ENCODE results near the gene FLRT2.

The FLRT2 gene

DNA sequence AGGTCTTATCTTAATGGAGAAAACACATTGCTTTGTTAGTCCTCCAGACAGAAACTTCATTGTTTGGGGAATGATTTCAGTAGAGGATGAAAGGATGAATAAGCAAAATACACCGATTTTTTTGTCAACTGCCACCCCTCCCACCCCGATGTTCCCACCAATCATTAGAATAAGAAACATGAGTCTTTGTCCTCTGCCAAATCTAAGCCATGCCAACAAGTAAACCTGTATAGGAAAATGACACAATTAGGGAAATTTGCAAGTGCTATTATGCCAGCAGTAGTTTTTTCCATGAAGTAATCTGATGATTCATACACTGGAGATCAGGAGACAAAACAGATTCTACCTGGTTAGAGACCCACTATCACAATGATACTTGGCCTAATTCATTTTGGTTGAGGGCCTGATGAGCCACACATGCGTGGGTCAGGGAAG is 35.9 kb downstream of the FLRT2 start:
- DNase-seq: no peak

DNA sequence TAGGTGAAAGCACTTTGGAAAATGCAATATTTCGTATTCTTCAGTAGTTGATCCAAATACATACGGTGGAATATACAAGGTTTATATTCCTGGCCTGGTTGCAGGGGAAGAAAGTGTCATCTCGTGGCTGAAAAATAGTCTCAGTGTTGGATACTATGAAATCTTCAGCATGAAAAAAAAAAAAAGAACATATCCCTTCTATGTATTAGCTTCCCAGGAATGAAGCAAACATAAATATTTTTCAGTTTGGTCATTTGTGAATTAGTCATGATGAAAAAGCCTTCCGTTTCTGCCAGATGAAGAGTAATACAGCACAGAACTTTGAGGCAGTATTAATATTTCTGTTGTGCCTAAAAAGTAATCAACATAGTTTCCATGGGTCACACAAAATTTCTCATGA is 36.7 kb downstream of the FLRT2 start:
- DNase-seq: no peak

DNA sequence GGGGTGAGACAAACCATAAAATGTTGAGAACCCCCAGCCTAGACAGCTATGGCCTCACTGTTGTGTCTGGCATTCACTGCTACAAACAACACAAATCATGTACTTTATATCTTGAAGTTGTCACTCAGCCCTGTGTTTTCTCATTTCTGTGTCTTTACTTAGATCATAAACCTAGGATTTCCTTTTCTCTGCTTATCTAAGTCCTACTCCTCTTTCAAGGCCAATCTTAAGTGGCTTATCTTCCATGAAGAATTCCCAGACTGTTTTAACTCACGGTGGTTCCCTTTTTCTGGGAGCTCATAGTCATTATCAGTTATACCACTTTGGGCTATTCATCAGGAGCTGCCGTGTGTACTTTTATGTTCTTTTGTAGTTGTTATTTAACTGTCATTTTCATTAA is 42.1 kb downstream of the FLRT2 start:
- DNase-seq: no peak

DNA sequence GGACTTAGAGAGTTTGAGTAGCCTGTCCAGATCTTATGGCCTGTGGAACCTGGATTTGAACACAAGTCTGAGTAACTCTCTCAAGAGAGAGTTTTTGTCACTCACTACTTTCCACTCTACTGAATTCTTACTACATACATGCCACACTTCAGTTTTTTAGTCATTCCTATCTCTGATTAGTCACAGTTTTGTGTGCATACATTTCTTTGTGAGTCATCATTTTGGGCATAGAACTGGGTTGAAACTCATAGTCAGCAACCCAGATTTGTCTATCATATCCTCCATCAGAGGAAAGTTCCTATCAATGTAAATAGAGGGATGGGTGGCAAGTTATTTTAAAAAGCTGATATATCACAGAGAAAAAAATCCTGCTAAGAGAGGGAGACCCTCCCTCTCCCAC is 42.9 kb downstream of the FLRT2 start:
- DNase-seq: no peak

DNA sequence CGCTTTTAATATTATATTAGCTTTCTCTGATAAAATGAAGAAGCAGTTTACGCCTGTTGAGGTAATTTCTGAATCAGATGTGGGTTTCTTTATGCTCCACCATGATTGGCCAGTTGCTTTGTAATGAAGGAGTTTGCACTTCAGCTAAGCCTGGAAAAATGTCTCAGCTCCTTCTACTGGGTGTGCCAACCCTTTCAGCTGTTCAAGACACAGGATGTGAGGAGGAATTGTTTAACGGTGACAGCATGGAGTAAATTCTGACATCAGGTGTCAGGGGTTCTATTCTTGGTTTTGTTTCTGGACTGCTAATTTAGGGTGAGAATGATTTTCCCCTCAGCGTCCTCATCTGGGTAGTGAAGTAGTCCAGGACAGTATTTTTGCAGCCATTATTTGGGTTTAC is 43.5 kb downstream of the FLRT2 start:
- no peak for DNase-seq

DNA sequence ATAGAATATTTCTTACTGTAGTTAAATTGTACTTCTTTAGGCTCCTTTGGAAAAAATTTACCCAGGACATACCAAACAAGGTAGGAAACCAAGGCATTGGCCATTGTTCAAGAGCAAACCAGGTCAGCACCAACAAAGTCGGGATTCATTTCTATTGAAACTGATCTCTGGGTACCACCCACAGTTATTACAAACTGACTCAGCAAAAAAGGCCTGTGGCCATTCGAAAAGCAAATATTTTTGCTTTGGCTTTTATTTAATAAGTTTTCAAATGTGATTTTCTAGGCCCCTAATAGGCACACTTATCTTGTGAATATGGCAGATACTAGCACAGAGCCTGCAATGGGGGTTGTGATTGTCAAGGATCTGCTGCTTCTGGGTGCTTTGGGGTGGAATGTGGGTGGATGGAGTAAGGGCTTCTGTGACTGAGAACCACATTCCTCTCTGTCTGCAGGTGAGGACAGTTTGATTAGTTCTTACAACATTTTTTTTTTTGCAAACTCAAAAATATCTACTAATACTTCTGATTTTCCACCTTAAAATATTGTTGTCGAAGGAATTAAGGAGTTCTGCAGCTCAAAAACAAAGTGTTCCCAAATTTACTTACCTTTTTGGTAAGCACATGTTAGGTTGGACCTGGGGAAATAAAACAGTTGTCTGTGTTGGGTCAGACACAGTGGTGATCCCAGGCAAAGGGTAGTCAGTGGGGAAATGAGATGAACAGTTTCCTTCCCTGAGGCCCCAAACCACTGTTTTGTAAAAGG is 45.1 kb downstream of the FLRT2 start:
- no peak for DNase-seq

DNA sequence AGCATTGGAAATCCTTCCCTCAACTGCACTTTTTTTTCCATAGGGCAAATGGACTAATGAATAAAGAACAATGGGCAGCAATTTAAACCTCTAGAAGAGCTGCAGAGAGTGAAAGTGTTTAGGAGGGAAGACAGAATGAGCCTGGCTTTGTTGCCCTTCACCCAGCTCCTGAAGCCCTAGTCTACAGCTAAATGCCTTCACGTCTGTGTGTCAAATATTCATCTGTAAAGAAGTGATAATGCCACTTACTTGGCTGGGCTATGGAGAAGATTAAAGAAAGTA is 45.6 kb downstream of the FLRT2 start:
- no peak for DNase-seq

DNA sequence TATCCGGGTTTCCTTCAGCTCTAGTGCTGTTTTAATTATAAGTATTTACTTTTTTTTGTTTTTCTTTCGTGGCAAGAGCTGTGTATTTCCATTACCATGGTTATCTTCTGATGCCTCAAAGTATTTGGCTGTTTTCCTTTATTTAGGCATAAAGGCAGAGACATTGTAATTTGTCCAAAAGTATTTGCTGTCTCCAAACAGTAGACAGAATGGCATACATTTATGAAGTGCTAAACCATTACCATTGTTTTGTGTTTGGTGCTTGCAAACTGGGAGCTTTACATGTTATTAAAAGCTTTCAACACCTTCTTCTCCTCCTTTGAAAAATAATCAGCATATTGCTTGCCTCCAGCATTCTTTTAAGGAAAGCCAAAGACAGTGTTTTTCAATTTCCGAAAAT is 46.3 kb downstream of the FLRT2 start:
- no peak for DNase-seq

DNA sequence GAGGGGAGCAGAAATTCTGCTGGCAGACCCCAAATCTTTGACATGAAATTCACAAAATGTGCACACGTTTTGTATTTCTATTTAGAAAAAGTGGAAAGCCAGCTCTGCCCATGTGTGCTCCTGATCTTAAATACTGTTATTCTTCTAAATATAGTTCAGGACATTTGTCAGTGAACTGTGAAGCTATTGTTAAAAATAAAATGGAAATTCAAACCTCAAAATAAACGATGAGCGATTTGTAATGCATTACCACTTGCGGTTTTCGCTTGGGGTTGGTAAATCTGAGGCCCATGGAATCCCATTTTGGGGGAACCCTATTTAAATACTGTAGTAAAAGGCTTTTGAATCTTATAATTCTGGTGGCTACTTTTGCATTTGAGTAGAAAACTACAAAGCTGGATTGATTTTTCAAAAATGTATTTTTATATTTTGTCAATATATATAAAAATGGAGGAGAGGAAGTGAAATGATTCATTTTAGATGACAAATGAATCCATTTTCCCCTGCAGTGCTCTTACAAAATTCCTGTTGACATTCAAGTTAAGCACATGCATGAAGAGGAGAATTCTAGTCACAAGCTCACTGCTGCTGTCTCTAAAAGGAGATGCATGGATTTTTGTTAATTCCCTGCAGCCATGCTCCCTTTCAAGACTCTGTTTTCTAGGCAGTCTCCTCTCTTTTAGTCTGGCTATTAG is 47.1 kb downstream of the FLRT2 start:
- DNase-seq: no peak

DNA sequence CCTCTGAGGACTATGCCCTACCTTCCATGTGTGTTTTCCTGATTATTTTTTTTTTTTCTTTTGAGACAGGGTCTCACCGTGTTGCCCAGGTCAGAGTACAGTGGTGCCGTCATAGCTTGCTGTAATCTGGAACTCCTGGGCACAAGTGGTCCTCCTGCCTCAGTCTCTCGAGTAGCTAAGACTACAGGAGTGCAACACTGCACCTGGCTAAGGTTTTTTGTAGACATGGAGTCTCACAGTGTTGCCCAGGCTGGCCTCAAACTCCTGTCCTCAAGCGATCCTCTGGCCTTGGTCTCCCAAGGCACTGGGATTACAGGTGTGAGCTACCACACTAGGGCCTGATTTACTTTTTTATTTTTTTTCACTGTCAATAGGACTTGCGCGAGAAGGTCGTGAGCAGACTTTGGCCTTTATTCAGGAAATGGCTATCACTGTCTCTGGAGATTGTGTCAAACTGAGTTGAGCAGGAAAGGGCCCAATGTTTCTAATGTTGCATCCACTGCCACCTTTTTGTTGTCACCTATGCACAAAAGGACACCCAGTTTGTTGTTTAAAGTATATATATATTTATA is 47.7 kb downstream of the FLRT2 start:
- no peak for DNase-seq

DNA sequence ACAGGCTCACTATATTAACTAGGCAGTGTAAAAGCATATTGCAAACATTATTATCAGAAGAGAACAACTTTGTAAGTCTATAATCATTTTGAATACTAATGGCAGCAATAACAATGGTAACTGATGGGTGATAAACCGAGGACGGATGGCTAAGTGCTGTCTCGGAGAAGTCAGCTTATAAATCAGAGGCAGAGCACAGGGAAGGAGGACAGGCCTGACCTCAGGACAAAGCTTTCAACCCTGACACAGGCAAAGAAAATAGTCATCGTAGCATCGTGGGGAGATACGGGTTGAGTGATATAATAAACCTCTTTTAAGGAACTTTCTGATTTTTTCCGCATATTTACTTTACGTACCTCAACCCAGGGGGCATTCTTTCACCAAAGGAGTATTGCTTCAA is 48.4 kb downstream of the FLRT2 start:
- no peak for DNase-seq

DNA sequence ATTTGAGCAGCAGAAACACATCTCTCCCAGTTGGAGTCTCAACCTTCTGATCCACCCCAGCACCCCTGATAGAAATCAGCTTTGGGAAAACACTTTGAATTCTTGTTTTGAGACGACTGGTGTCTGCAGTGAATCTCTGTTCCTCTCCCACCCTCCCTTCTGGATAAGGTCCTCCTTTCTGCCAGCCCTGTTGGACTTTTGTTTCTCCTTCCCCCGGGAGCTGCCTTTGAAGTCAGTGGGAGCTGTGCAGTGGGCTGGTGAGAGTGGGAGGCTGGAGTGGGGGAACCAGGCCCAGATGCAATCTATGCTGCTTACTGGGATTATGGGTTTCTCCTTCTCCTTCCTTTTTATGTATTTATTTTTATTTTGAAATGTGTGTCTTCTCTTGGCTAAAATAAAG is 49.0 kb downstream of the FLRT2 start:
- DNase-seq: no peak

DNA sequence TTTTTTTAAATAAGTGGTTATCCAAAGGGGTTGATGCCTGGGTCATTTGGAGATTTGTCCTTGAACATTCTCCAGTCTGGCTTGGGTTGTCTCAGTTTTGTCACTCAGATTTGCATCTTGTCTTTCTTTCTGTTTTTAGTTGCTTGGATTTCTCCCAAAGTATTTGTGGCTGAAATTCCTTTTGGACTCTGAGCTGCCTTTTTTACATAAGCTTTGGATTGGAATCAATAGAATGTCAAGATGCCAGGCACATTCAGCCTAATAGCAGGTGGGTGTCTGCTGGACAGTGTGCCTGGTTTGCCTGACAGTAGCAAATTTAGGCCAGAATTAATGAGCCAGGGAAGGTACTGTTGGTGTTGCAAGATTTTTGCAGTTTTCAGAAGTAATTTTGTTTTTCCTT is 50.0 kb downstream of the FLRT2 start:
- no peak for DNase-seq

DNA sequence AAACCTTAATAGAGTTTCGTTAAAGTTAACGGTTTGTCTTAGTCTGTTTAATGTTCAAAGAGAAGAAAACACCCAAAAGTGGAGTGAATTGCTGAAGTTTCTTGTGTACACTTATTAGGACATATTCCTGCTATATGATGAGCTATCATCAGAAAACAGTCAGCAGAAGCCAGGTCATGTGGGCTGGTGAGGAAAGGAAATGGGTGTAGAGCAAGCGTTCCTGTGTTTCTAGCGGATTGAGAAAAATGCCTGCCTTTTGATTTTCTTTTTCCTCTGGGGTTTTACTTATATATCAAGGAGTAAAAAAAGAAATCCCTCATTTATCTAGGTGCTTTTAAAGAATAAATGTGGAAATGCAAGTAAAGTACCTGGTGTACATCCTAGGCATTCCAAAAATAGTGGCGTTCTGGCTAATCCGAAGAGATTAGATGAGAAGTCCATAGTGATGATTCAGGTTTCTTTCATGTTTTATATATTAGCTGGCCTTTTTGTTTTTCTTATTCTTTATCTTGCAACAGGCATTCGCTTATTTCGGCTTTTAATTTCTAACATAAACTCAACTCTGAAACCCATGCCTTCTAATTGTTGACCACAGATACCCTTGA is 50.7 kb downstream of the FLRT2 start:
- DNase-seq: no peak

DNA sequence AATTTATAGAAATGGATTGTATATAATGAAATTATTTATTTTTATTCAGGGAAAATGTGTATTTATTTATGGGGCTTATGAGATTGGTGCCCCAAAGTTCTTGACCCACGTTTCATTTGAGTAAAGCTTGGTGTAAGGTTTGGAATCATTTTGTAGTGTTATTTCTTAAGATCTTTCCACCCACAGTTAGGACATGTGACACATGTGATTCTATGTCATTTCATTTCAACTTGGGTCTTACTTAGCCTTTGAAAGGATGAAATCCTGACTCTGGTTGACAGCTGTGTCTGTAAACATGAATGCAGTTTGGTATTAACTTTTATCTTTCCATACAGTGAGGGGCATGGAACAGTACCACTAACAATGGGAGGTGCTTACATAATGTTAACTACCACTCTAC is 51.7 kb downstream of the FLRT2 start:
- DNase-seq: no peak

DNA sequence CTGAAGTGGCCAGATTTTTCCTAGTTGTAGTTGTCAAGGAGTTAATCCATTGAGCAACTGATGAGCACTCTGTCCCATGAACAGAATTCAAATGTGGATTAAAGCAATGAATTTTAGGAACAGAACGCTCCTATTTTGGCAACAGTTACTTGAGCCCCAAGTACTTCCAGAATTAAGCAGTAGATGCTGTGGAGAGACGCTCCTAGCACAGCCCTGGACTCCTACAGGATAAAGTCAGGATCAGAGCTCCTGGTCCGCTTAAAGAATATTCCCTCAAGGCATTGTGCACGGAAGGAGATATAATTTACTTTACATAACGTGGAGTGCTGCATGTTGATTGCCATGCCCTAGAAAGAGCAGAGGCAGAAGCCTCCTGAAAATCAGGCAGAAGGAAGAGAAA is 53.4 kb downstream of the FLRT2 start:
- DNase-seq: no peak

DNA sequence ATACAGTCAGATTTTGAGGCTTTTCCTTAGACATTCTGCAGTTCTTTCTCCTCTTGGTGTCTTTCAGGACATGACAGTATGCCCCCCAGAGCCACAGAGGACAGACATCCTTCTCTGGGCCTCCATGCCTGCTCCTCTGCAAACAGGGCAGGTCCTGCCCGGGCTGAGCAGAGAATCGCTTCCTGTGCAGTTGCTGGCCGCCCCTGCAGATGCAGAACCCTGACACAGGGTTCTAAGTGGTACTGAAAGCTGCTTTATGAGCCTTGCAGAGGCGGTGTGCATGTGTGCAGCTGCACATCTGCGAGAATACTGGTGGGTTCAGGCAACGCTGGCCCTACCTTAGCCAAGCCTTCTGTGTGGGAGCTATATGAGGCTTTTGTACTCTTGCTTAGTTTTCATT is 54.5 kb downstream of the FLRT2 start:
- no peak for DNase-seq

DNA sequence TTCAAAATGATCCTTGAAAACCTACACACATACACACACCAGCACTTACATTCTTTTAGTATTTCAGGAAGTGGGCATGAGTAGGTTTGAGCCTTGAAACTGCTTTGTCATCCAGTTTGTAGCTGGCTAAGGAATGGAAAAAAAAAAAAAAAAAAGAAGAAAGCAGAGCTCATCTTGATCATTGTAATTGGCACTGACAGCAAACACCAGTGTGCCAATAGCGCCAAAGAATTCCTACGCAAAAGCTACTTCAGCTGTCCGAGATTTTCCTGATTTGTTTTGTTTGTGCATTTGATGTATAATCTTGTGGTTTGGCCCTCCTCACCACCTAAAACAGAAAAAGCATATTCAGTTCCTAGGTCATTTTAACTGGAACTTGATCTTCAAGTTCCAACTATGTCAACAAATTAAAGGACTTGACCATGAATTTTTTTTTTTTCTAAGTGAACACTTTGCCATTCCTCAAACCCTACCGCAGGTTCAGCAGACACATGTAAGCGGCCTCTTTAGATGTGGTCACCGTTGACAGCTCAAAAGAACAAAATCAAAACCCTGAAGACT is 57.3 kb downstream of the FLRT2 start:
- peak; percentile 21 for DNase-seq

DNA sequence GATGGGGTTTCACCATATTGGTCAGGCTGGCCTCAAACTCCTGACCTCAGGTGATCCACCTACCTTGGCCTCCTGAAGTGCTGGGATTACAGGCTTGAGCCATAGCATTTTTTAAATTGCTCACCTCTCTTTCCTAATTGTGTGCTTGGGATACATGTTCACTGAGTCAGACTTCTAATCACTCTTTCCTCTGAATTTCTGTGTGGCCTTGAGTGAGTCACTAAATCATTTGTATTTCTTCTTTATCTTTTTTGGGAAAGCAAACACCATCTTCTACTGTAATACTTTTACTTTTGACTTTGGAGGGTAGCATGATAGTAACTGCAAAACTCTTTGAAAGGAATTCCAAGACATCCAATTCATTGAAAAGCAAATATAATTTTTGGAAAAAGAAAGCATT is 60.8 kb downstream of the FLRT2 start:
- DNase-seq: no peak

DNA sequence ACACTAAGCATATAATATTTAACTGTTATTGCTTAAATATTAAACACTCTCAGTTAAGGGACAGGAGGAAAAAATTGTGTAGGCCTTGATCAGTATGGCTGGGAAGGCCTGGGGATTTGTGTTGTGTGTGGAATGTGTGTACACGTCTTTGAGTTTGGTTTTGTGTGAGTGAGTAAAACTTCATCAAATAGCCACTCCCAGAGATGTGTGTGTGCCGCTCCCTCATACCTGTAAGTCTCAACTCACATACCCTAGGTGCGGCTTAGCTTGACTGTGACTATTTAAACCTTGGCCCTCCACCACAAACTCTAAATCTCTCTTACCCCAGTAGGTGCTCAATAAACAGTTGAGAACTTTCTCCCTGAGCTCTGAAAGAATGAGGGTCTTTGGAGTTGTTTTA is 64.3 kb downstream of the FLRT2 start:
- no peak for DNase-seq

DNA sequence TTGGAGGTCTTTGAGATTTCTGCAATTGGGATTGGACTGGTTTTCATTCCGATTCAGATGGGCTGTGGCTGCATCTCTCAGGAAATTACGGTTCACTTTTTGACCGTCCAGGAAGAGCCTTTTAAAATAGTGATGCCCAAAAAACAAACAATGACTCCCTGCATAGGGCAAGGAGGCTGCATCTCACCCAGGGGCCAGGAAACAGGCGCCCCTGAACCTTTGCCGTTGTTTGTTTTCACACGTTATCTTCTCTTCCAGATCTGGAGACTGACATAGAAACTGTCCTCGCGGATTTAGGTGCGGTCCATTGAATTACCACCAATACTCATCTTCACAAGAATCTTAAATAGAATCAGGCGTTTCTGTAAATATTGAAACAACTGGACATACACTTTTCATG is 66.0 kb downstream of the FLRT2 start:
- no peak for DNase-seq

DNA sequence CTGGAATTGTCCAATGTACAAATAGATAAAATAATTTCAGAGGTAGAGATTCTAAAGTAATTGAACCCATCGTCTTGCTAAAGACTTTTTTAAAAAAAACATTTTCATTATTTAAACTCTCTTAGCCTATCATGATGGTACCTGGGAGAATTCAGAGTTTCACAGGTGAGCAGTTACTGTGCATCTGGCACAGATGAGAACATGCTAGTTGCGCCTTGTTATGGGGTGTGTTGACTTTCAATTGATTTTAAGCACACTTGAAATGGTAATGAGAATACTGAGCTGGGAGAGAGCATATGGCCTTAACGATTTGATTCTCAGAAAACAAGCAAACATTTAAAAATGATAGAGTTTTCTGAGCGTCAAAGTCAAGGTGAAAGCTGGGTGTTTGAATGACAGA is 66.6 kb downstream of the FLRT2 start:
- DNase-seq: peak; percentile 28

DNA sequence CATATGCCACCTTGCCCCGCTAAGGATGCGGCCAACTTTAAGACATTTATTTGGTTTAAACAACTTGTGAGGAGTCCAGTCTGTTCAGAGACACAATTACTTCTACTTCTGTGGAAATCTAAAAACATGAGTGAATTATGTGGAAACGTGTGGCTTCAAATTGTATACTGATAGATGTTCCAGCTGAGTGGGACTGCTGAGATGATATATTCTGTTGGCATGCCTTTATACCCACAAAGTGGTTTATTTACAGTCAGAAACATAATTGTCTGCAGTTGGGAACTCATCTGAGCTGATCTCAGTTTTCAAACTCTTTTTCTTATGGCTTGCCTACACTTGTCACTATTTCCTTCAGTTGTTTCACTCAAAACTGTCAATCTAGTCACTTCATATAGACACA is 67.8 kb downstream of the FLRT2 start:
- DNase-seq: no peak

DNA sequence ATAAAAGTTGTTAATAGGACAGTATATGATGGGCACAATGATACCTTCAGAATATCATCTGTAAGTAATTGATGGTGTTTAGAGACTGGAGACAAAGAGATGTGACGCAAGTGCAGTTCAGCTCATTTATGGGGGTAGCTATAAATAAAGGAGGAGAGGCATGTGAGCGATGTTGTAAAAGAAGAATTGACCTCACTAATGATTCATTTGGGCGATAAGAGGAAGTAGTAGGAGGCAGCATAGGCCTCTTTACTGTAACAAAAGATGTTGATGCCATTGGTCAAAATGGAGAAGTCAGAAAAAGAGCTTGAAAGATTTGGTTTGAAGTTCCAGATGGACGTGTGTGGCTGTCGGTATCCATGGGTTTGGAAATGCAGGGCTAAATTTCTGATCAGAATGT is 70.0 kb downstream of the FLRT2 start:
- DNase-seq: no peak
